HEK293 (cell line): ENCODE measurements around the gene RNF44.

Experiments
- CTCF ChIA-PET: fragments of 350-600 bp; formaldehyde crosslinking; extraction: SDS; loops from one replicate; lab custom pipeline; 2021; ENCODE audit warnings: antibody characterized with exemption; lab: Yijun Ruan, JAX
- POLR2A ChIA-PET: fragments of 300-600 bp; formaldehyde crosslinking; extraction: SDS; loops from one replicate; lab custom pipeline; 2020; ENCODE audit warnings: antibody characterized with exemption, inconsistent platforms; lab: Yijun Ruan, JAX
- H3K27ac ChIP-seq: fragments of 200-500 bp; sonication (Bioruptor generic); 2 replicates; pipeline ENCODE4 v1.5.1; 2014; ENCODE audit warnings: low read depth, low read length, control low read depth, inconsistent platforms; ENCODE audit errors: extremely low read depth
- H3K36me3 ChIP-seq, 2 experiments: fragments of 200-500 bp in 1 of 2; sonication (Bioruptor generic) in 1 of 2; 1 replicate in 1 of 2; 2 replicates in 1 of 2; pipeline ENCODE4 v1.5.1; 2014 to 2017; ENCODE audit warnings: inconsistent platforms in 2 of 2, low read length in 2 of 2; ENCODE audit not compliant: control insufficient read depth in 2 of 2, insufficient read depth in 1 of 2
- H3K4me1 ChIP-seq: fragments of 200-500 bp; sonication (Bioruptor generic); 2 replicates; pipeline ENCODE4 v1.5.1; 2014; ENCODE audit warnings: mild to moderate bottlenecking, low read length, inconsistent platforms; ENCODE audit not compliant: control insufficient read depth, insufficient read depth
- H3K4me3 ChIP-seq: 2 replicates; pipeline ENCODE4 v1.5.1; 2011; ENCODE audit warnings: low read depth, mild to moderate bottlenecking, control low read depth, low read length, moderate library complexity
- H3K9me3 ChIP-seq: fragments of 200-500 bp; sonication (Bioruptor generic); 2 replicates; pipeline ENCODE4 v1.5.1; 2014; ENCODE audit warnings: low read depth, low read length, inconsistent platforms; ENCODE audit not compliant: control insufficient read depth, insufficient read depth
- GLIS2 ChIP-seq: fragments of 450-650 bp; formaldehyde crosslinking; IDR thresholded peaks from 2 replicates; pipeline ENCODE4 v1.5.1; 2016; ENCODE audit warnings: missing biosample characterization, missing genetic modification characterization
- KLF8 ChIP-seq: fragments of 450-650 bp; formaldehyde crosslinking; IDR thresholded peaks from 2 replicates; pipeline ENCODE4 v1.5.1; 2016; ENCODE audit warnings: missing biosample characterization, missing genetic modification characterization
- YY2 ChIP-seq: fragments of 450-650 bp; formaldehyde crosslinking; IDR thresholded peaks from 2 replicates; pipeline ENCODE4 v1.5.1; 2016; ENCODE audit warnings: missing biosample characterization, missing genetic modification characterization
- ZBTB10 ChIP-seq: fragments of 450-650 bp; formaldehyde crosslinking; IDR thresholded peaks from 2 replicates; pipeline ENCODE4 v1.5.1; 2016; ENCODE audit warnings: missing biosample characterization, missing genetic modification characterization
- ZNF148 ChIP-seq: fragments of 450-650 bp; formaldehyde crosslinking; IDR thresholded peaks from 2 replicates; pipeline ENCODE4 v1.5.0; 2017; ENCODE audit warnings: missing biosample characterization, missing genetic modification characterization, borderline replicate concordance
- ZNF16 ChIP-seq: fragments of 450-650 bp; formaldehyde crosslinking; IDR thresholded peaks from 2 replicates; pipeline ENCODE4 v1.5.1; 2016; ENCODE audit warnings: low read depth, missing biosample characterization, missing genetic modification characterization
- ZNF174 ChIP-seq: fragments of 450-650 bp; formaldehyde crosslinking; IDR thresholded peaks from 2 replicates; pipeline ENCODE4 v1.5.0; 2017; ENCODE audit warnings: missing biosample characterization, mild to moderate bottlenecking, missing genetic modification characterization
- ZNF18 ChIP-seq: fragments of 450-650 bp; formaldehyde crosslinking; IDR thresholded peaks from 2 replicates; pipeline ENCODE4 v1.5.1; 2016; ENCODE audit warnings: missing biosample characterization, missing genetic modification characterization
- ZNF292 ChIP-seq: fragments of 450-650 bp; formaldehyde crosslinking; IDR thresholded peaks from 2 replicates; pipeline ENCODE4 v1.5.1; 2016; ENCODE audit warnings: low read depth, missing biosample characterization, missing genetic modification characterization, borderline replicate concordance
- ZNF350 ChIP-seq: fragments of 450-650 bp; formaldehyde crosslinking; IDR thresholded peaks from 2 replicates; pipeline ENCODE4 v1.5.0; 2017; ENCODE audit warnings: missing biosample characterization, mild to moderate bottlenecking, missing genetic modification characterization
- ZNF398 ChIP-seq: fragments of 450-650 bp; formaldehyde crosslinking; IDR thresholded peaks from 2 replicates; pipeline ENCODE4 v1.5.1; 2017; ENCODE audit warnings: missing biosample characterization, missing genetic modification characterization
- ZNF488 ChIP-seq: fragments of 450-650 bp; formaldehyde crosslinking; IDR thresholded peaks from 2 replicates; pipeline ENCODE4 v1.5.1; 2016; ENCODE audit warnings: missing biosample characterization, missing genetic modification characterization
- ZSCAN16 ChIP-seq: fragments of 450-650 bp; formaldehyde crosslinking; IDR thresholded peaks from 2 replicates; pipeline ENCODE4 v1.5.1; 2016; ENCODE audit warnings: missing biosample characterization, missing genetic modification characterization

RNF44 gene

GRCh38 chr5:176531902-176532493 is 5.2 kb downstream of the RNF44 start:
- Histone ChIP-seq H3K27ac (no peak overlapping the region), H3K9me3 (no peaks in the 10 kb centered on the region), H3K4me3 (no peak overlapping the region), H3K36me3 (peaks cover 0 to 52% of the 10 kb centered on the region in 2 experiments; a peak in 1 of 3 replicates), H3K4me1 (0 out of 2 replicates have a peak, but pooled peaks cover 6% of the 10 kb centered on the region)
- POLR2A ChIA-PET = no interaction called here
- TF ChIP-seq ZNF398 (tag by site-specific recombination) (no peak), ZNF174 (tag by site-specific recombination) (no peak), GLIS2 (no peak), ZNF16 (tag by site-specific recombination) (no peak), ZNF488 (no peak), ZSCAN16 (tag by site-specific recombination) (no peak), ZNF292 (tag by site-specific recombination) (no peak), ZNF18 (tag by site-specific recombination) (no peak), ZNF148 (tag by site-specific recombination) (no peak), YY2 (tag by site-specific recombination) (no peak), ZBTB10 (tag by site-specific recombination) (no peak), KLF8 (no peak), ZNF350 (tag by site-specific recombination) (no peak)
- CTCF ChIA-PET = interaction anchor here (1.1 kb wide), 1 partner anchor 38 kb away, joined by 3 read pairs; no protein-coding TSS in a partner anchor
